CD4-positive, alpha-beta T cell (primary cell): ENCODE measurements around the gene GABRQ. TPM values are rescaled to one million over a fixed set of nuclear protein-coding genes. Genes with fewer than 3 reads are reported as not detected.

Experiments used
- ATAC-seq: fragments of 200-7000 bp; cut with Tn5 transposase; one replicate; pipeline ENCODE4 v1.10.0; 2022; ENCODE audit warnings: mild to moderate bottlenecking; ENCODE audit not compliant: poor library complexity
- CTCF ChIA-PET: fragments of 350-600 bp; sonication (Branson Sonifier 250); formaldehyde crosslinking; loops from one replicate; lab custom pipeline; 2021; ENCODE audit warnings: antibody characterized with exemption, inconsistent platforms; lab: Charles Lee
- POLR2A ChIA-PET: fragments of 350-600 bp; sonication (Branson Sonifier 250); formaldehyde crosslinking; loops from one replicate; lab custom pipeline; 2021; ENCODE audit warnings: antibody characterized with exemption, inconsistent platforms; lab: Charles Lee
- DNase-seq, 14 experiments: peaks; one replicate each; pipeline ENCODE4 v3.0.0-alpha.2; 2013 to 2020; ENCODE audit warnings: mixed read lengths in 2 of 14
- H3K27ac ChIP-seq, 2 donors: one replicate each; pipeline versions ENCODE4 v1.5.1 to v1.7.0; 2013; ENCODE audit warnings: low read length in 2 of 2, low read depth in 1 of 2, mild to moderate bottlenecking in 1 of 2
- H3K27me3 ChIP-seq, 2 experiments: 1 replicate in 1 of 2; 2 replicates in 1 of 2; pipeline versions ENCODE4 v1.6.1 to v1.7.0; 2013; ENCODE audit warnings: low read length in 2 of 2, control low read depth in 1 of 2, mild to moderate bottlenecking in 1 of 2, moderate library complexity in 1 of 2; ENCODE audit not compliant: insufficient read depth in 2 of 2, control insufficient read depth in 1 of 2
- H3K36me3 ChIP-seq: one replicate; pipeline ENCODE4 v1.6.1; 2013; ENCODE audit warnings: low read length, control low read depth; ENCODE audit not compliant: insufficient read depth
- H3K4me1 ChIP-seq: one replicate; pipeline ENCODE4 v1.6.1; 2013; ENCODE audit warnings: low read length, control low read depth; ENCODE audit not compliant: insufficient read depth
- H3K4me3 ChIP-seq: one replicate; pipeline ENCODE4 v1.5.1; 2013; ENCODE audit warnings: mild to moderate bottlenecking, low read length, moderate library complexity
- H3K9me3 ChIP-seq, 2 experiments: 1 replicate in 1 of 2; 2 replicates in 1 of 2; pipeline versions ENCODE4 v1.6.1 to v1.7.0; 2013; ENCODE audit warnings: low read length in 2 of 2, mild to moderate bottlenecking in 2 of 2, control low read depth in 1 of 2, moderate library complexity in 1 of 2; ENCODE audit not compliant: control insufficient read depth in 1 of 2, insufficient read depth in 1 of 2
- H3K27ac Mint-ChIP-seq: one replicate; pipeline ENCODE4 v1.8.0; 2020; ENCODE audit warnings: mixed read lengths
- H3K27me3 Mint-ChIP-seq: one replicate; pipeline ENCODE4 v1.8.0; 2021; ENCODE audit warnings: mixed read lengths
- H3K36me3 Mint-ChIP-seq: one replicate; pipeline ENCODE4 v1.8.0; 2021; ENCODE audit warnings: low read depth, mixed read lengths
- H3K4me1 Mint-ChIP-seq: one replicate; pipeline ENCODE4 v1.8.0; 2021; ENCODE audit warnings: low read depth, mixed read lengths
- H3K4me3 Mint-ChIP-seq: one replicate; pipeline ENCODE4 v1.8.0; 2020; ENCODE audit warnings: mild to moderate bottlenecking, mixed read lengths
- H3K9me3 Mint-ChIP-seq: one replicate; pipeline ENCODE4 v1.8.0; 2020; ENCODE audit warnings: mixed read lengths
- intact Hi-C, 2 experiments: fragments of 100-400 bp; cut with DNase I in 1 of 2; cut with micrococcal nuclease in 1 of 2; formaldehyde crosslinking; loops; one replicate each; pipeline versions ENCODE4 v1.15.1 to v1.9.0; 2023 to 2025; cut with DNase I, micrococcal nuclease
- total RNA-seq, 174 experiments: library from RNA in 2 of 174; stranded (reverse) in 2 of 174; gene quantifications; one replicate each; pipeline ENCODE4 v1.2.3 and lab custom pipeline; 2021 to 2026
- TF ChIP-seq, protein P1 (sequence below): fragments of 200-600 bp; IDR thresholded peaks from one replicate; pipeline ENCODE4 v1.8.0; 2022; ENCODE audit warnings: antibody characterized with exemption, mild to moderate bottlenecking

GABRQ gene
- total RNA-seq, 2 experiments from 2014 or later: not detected

- no peak overlapping the region for H3K27ac Mint-ChIP-seq
- ChIA-PET CTCF (no interaction called here), POLR2A (no interaction called here)
- TF ChIP-seq, protein P1, sequence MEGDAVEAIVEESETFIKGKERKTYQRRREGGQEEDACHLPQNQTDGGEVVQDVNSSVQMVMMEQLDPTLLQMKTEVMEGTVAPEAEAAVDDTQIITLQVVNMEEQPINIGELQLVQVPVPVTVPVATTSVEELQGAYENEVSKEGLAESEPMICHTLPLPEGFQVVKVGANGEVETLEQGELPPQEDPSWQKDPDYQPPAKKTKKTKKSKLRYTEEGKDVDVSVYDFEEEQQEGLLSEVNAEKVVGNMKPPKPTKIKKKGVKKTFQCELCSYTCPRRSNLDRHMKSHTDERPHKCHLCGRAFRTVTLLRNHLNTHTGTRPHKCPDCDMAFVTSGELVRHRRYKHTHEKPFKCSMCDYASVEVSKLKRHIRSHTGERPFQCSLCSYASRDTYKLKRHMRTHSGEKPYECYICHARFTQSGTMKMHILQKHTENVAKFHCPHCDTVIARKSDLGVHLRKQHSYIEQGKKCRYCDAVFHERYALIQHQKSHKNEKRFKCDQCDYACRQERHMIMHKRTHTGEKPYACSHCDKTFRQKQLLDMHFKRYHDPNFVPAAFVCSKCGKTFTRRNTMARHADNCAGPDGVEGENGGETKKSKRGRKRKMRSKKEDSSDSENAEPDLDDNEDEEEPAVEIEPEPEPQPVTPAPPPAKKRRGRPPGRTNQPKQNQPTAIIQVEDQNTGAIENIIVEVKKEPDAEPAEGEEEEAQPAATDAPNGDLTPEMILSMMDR: no peak
- peaks cover 11% of the 10 kb centered on the region for H3K27me3 Mint-ChIP-seq
- DNase-seq (no peak), ATAC-seq (no peak)
- no peak overlapping the region for H3K27ac ChIP-seq
- H3K4me3 Mint-ChIP-seq: no peak overlapping the region
- no peak overlapping the region for H3K4me3 ChIP-seq
- peaks cover 0 to 4% of the 10 kb centered on the region in 2 experiments for H3K9me3 ChIP-seq
- intact Hi-C loops: no loop called here
- no peaks in the 10 kb centered on the region for H3K36me3 ChIP-seq
- H3K27me3 ChIP-seq: peaks cover 5 to 31% of the 10 kb centered on the region in 2 experiments
- H3K9me3 Mint-ChIP-seq: no peaks in the 10 kb centered on the region
- no peaks in the 10 kb centered on the region for H3K4me1 Mint-ChIP-seq
- H3K36me3 Mint-ChIP-seq: no peaks in the 10 kb centered on the region
- no peaks in the 10 kb centered on the region for H3K4me1 ChIP-seq
Observed at GRCh38 chrX:152641996-152642395, 4.3 kb downstream of the GABRQ start.

GRCh38 chrX:152642931-152643564 is 5.4 kb downstream of the GABRQ start:
- Mint-ChIP-seq H3K9me3 (no peaks in the 10 kb centered on the region), H3K36me3 (no peaks in the 10 kb centered on the region), H3K4me3 (no peak overlapping the region), H3K27ac (no peak overlapping the region), H3K27me3 (peaks cover 11% of the 10 kb centered on the region), H3K4me1 (no peaks in the 10 kb centered on the region)
- Histone ChIP-seq H3K9me3 (peaks cover 0 to 4% of the 10 kb centered on the region in 2 experiments), H3K36me3 (no peaks in the 10 kb centered on the region), H3K27me3 (peaks cover 5 to 27% of the 10 kb centered on the region in 2 experiments), H3K4me1 (no peaks in the 10 kb centered on the region), H3K4me3 (no peak overlapping the region), H3K27ac (no peak overlapping the region)
- POLR2A ChIA-PET: no interaction called here
- intact Hi-C loops: no loop called here
- no peak for DNase-seq
- CTCF ChIA-PET: no interaction called here
- TF ChIP-seq, protein P1: no peak
- ATAC-seq: no peak

DNA sequence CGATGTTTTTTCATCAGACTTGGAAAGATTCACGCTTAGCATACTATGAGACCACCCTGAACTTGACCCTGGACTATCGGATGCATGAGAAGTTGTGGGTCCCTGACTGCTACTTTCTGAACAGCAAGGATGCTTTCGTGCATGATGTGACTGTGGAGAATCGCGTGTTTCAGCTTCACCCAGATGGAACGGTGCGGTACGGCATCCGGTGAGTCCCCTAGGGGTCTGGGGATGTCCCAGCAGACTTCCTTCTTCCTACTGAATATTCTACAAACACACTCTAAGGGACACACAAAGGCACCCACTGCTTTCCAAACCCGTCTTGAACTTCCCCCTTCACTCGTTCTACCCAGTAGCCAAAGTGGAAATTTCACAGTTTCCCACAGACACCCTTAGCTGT is 9.3 kb downstream of the GABRQ start:
- H3K4me3 Mint-ChIP-seq: no peak overlapping the region

More for the DNA sequence above, 9.3 kb downstream of the GABRQ start:
- Histone ChIP-seq H3K9me3 (no peaks in the 10 kb centered on the region), H3K27me3 (no peaks in the 10 kb centered on the region), H3K4me1 (no peaks in the 10 kb centered on the region), H3K27ac (no peak overlapping the region), H3K36me3 (no peaks in the 10 kb centered on the region), H3K4me3 (no peak overlapping the region)
- CTCF ChIA-PET: no interaction called here
- no peaks in the 10 kb centered on the region for H3K9me3 Mint-ChIP-seq
- TF ChIP-seq, protein P1: no peak
- no peaks in the 10 kb centered on the region for H3K4me1 Mint-ChIP-seq
- DNase-seq (no peak), ATAC-seq (no peak)
- no peaks in the 10 kb centered on the region for H3K36me3 Mint-ChIP-seq
- no peaks in the 10 kb centered on the region for H3K27me3 Mint-ChIP-seq
- intact Hi-C loops: no loop called here
- no peak overlapping the region for H3K27ac Mint-ChIP-seq
- POLR2A ChIA-PET: interaction anchor here (0.6 kb wide), 1 partner anchor 57 kb away, joined by 3 read pairs; no protein-coding TSS in a partner anchor
